Stimulated activated CD4-positive, alpha-beta T cell treated with anti-CD3 and anti-CD28 coated beads, Interleukin-4, amount 100 ng/mL, for 4 hours (primary cell): ENCODE data around the gene RHBDD3.

Experiments used
- DNase-seq, 2 experiments: peaks; one replicate each; pipeline ENCODE4 v3.0.0-alpha.2; 2020

The RHBDD3 gene

DNA sequence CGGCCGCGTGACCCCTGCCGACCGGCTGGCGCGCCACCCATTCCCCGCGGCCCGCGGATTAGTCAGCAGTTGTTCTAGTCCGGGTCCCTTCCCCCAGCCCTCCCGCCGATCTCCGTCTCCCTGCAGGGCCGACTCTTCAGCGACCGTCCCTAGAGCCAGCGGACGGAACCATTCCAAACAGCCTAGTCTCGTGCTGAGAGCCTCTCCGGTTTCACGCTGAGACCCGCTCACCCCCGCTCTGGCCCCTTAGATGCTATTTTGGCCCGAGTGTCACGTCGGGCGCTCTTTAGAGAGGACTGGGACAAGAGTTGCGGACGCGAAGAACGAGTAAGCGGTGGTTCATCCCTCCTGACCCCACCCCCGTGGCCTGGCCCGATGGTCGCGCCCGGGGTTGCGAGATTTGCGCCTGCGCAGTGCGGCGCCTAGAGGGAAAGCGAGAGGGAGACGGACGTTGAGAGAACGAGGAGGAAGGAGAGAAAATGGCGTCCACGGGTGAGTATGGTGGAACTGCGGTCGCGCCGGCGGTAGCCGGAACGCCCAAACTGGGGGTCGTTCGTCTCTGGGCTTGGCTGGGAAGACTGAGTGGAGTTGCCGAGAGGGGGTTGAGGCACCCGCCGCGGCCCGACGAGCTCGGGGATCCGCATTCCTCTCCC lies at the start of gene RHBDD3, which contains the start of gene EWSR1:
Gene RHBDD3 (minus strand): TSS at position 124 of the 653 bp plus-strand sequence. CDS start 2,355 bp downstream, outside the sequence.
Gene EWSR1 (plus strand): TSS at position 411 of the 653 bp plus-strand sequence. CDS start 69 bp downstream, at position 480.
- peak; percentile 93 to 97 for DNase-seq

- no peak for DNase-seq
These were observed 48.5 kb upstream of the RHBDD3 start for GRCh38 chr22:29316141-29316828.

DNA sequence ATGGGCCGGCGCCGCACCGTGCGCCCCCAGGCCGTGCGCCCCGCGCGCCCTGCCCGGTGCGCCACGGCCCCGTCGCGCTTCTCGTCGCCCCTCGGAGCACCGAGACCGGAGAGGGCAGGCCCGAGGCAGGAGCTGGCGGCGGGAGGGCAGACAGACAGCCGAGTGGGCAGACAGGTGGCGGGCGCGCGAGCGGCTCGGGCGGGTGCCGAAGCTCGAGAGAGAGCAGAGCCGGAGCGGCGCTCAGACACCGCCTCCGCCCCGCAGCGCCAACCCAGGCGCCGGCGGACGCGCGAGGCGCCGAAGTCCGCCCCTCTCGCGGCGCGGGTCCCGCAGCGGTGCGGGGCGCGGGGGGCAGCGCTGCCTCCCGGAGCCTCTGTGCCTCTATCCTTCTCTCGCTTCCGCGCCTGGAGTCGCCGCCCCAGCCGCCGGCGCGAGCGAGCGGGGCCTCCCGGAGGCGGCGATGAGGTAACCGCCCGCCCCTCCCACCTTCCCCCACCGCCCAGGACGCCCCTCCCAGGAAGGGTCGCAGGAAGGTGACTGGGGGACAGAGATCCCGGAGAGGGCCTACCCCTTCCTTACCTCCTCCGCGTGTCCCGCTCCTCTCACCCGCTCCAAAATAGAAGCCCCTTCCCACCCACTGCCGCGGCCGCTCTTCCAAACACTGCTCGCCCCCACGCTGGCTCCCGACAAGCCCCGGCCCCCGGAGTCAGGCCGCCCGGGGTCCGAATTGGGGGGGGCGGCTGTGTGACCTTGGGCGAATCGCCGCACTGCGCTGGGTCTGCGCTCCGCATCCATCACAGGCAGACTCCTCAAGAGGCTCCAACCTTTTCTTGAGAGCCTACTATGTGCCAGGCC lies 47.7 kb upstream of the RHBDD3 start, which contains the start of gene RASL10A:
Gene RASL10A (minus strand): TSS at position 412 of the 855 bp plus-strand sequence. CDS start 451 bp downstream, outside the sequence.
- no peak for DNase-seq

- DNase-seq: no peak
These were observed 46.9 kb upstream of the RHBDD3 start for GRCh38 chr22:29314537-29315285.

DNA sequence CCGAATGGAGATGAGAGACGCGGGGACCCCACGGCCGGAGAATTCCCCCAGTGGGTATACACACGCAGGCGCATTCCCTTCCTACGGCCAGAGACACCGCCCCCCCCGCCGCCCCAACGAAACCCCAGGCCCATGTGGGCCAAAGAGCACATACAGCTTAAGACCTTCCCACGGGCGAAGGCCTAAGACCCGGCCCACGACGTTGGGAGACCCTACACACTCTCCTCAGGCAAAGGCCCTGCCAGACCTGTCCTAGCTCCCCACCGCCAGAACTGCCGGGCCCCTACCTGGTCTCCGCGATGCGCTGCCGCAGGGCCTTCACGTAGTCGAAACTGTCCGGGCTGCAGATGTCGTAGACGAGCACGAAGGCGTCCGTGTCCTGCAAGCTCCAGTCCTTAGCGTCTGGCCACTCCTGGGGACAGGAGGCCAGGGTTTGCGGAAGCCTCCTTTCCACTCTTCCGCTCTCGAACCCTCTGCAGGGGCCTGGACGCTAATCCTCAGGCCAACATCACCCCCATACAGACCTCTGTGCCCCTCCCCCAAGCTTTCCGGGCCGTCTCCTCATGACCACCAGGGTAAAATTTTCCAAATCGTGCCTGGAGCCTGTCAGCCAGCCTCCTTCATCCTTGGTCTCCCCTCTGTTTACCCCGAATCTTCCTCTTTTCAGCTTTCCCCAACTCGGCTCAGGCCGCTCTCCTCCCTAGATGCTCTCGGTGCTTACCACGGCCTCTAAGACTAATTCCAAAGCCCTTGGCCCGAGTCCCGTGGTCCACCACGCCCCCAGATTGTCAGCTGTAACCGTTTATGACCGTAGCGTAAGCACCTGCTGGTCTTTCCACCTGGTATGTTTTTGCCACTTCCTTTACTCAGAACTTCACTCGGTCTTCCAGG lies 46.0 kb upstream of the RHBDD3 start:
- DNase-seq: no peak

DNA sequence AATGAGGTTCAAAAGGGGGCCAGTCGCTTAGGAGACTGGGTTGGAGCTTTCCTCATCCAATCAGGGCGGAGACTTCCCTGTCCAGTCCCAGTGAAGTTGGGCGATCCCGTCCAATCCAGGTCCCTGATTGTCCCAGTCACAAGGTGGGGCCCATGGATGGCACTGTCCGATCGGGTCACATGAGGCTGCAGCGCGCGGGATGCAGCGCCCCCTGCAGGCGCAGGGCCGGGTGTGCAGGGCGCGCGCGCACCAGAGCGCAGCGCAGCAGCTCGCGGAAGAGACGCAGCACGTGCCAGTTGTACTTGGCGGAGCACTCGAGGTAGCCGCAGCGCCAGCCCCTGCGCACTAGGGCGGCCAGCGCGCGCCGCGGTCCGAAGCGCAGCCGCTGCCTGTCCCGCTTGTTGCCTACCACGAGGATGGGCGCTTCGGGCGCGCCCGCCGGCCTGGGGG lies 45.4 kb upstream of the RHBDD3 start:
- no peak for DNase-seq

DNA sequence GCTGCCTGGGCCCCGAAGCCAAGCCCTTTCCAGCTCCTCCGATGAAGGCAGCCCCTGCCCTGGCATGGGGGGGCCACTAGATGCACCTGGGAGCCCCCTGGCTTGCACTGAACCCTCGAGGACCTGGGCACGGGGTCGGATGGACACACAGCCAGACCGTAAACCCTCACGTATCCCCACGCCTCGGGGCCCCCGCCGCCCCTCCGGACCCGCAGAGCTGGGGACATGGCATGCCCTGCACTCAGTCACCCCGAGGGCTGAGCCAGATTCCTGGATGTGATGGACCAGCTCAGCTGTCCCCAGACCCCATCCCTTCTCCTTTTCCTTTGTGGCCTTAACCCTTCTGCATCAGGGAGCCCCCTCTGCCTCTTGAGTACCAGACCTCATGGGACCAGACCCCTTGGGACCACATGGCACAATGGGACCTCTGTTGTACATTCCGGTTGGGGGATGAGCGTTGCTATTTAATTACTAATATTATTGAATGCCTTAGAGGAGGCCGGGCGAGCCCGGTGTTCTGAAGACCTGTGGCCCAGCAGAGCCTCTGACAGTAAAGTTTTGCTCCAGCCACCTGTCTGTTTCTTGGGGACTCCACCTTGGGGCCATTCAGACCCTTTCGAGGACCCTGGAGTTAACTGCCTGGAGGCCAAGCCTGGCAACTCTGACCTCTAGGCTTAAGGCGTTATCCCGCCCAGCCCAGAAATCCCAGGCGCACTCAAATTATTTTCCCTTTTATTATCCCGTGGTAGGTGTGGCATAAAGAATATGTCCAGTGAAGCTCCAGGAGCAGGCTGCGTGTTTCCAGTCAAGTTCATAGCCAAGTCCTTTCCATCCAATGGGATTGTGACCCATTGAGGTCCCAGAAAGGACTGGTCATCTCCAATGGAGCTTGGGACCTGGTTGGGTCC lies 44.7 kb upstream of the RHBDD3 start:
- no peak for DNase-seq

GRCh38 chr22:29311464-29312217 lies 43.9 kb upstream of the RHBDD3 start:
- DNase-seq: no peak

- DNase-seq: peak; percentile 49 to 69
These were observed 43.1 kb upstream of the RHBDD3 start for GRCh38 chr22:29310863-29311339.

DNA sequence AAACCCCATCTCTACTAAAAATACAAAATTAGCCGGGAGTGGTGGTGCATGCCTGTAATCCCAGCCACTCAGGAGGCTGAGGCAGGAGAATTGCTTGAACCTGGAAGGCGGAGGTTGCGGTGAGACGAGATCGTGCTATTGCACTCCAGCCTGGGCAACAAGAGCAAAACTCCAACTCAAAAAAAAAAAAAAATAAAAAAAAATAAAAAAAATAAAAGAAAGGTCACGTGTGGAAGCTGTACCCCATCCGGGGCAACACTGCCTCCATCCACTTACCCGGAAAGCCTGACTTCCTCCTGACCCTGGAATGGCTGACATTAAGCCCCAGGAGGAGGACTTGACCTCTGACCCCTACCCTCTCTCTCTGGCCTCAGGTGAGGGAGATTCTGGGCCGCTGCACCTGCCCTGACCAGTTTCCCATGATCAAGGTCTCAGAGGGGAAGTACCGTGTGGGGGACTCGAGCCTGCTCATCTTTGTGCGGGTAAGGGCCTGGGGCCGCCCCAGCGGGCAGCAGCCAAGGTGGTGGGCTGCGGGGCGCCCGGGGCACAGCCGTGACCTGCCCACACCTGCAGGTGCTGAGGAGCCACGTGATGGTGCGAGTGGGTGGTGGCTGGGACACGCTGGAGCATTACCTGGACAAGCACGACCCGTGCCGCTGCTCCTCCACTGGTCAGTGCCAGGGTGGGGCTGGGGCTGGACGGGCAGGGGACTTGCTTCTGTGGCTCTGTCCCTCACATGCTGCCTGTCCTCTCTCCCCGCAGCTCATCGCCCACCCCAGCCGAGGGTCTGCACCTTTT lies 42.5 kb upstream of the RHBDD3 start:
- no peak for DNase-seq

DNA sequence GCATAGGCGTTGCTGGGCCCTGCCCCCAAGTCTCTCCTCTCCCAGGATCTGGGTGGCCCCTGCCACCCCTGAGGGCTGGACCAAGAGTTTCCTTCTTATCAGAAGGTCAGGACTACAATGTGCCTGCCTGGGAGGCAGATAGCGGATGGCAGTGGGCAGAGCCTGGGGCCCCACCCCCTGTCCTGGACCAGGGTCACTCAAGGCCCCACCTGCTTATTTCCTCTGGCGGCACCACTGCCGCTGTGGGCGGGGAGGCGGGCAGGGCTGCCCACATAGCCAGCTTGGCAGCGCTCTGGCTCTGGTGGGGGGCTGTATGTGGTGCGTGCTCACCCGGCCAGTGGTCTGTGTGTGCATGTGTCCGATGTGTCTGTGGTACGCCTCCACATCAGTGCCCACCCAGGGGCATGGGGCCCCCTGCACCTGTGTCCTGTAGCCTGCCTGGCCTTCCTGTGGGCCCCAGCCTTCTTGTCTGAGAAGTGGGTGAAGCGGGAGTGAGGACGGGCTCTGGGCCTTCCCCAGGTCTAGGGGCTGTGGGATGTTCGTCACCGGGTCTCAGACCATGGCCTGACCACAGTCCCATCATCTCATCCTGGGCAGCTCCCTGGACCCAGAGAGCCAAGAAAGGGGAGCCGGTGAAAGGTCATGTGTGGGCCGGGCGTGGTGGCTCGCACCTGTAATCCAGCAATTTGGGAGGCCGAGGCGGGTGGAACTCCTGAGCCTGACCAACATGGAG lies 41.7 kb upstream of the RHBDD3 start:
- no peak for DNase-seq

DNA sequence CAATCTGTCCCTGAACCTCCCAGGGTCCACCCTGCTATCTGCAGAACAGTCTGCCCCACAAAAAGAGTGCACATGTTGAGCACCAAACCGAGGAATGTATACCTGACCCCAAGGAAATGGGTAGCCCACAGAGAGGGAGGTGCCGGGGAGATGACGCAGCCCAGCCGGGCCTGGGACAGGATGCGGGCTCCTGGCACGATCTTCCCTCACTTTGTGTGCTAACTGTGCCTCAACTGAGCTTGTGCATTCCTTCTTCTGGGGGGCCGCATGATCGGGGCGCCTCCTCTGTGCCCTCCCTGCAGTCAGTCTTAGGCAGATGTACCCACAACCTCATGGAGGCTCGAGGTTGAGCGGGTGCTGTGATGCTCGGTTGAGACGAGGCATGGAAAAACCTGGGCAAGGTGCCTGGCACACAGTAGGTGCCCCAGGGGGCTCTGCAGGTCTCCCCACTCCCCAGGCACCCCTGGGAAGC lies 41.0 kb upstream of the RHBDD3 start:
- no peak for DNase-seq

DNA sequence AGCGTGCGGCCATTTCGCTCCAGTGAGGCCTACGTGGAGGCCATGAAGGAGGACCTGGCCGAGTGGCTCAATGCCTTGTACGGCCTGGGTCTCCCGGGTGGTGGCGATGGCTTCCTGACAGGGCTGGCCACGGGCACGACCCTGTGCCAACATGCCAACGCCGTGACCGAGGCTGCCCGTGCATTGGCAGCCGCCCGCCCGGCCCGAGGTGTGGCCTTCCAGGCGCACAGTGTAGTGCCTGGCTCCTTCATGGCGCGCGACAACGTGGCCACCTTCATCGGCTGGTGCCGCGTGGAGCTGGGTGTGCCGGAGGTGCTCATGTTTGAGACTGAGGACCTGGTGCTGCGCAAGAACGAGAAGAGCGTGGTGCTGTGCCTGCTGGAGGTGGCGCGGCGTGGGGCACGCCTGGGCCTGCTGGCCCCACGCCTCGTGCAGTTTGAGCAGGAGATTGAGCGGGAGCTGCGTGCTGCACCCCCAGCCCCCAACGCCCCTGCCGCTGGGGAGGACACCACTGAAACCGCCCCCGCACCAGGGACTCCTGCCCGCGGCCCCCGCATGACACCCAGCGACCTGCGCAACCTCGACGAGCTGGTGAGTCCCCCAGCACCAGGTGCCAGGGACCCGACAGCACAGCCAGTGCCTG lies 40.5 kb upstream of the RHBDD3 start:
- DNase-seq: no peak

DNA sequence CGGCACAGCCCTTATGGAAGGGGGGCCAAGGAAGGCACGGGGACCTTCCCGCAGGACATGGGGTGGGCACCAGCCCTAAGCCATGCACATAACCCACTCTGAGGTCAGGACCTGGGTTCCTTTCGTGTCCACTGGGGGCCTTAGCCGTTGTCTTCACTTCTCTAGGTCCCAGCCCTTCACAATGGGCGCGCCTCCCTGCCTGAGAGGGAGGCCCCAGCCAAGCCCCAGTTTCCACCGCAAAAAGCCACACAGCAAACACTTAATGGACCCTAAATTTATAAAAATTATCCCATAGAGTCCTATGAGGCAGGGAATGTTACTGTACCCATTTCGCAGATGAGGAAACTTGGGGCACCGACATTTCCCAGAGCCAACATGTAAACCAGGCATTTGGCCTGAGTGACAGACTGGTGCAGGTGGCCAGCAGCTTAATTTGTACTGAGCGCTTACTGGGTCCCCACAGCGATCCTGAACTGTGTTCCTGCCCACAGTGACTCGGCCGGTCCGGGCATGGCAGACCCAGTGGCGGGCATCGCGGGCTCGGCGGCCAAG lies 39.9 kb upstream of the RHBDD3 start:
- no peak for DNase-seq

DNA sequence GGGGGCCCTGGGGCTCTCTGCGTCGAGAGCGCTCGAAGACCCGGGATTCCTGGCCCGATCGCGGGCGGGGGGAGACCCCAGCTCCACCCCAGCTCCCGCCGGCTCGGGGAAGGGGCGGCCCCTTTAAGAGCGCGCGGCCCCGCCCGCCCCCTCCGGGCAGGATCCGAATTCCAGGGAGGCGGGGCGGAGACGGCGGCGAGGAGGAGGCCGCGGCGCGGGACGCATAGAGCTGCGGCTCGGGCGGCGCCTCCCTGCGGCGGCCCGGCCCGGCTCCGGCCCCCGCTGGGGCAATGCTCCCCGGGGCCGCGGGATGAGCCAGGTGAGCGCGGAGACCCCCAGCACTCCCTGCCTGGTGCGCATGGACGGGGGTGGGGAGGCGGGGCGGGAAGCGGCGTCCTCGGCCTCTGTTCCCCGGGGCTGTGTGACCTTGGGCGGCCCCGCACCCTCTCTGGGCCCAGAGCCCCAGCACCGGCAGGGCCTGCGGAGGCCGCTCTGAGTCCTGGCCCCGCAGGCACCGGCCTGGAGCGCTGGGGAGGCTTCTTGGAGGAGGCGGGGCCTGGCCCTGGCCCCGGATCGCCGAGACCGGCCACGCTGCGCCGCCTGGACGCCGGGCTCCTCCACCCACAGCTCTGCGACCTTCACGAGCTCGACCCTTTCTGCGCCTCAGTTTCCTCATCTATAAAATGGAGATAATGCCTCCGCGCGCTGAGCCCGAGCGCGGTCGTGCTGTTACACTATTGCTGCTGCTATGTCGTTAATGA lies 39.2 kb upstream of the RHBDD3 start:
- peak; percentile 10 to 47 for DNase-seq
